ENCODE results near the gene GRAMD4. TPM values are rescaled to one million over a fixed set of nuclear protein-coding genes. Genes with fewer than 3 reads are reported as not detected.

The GRAMD4 gene
- total and polyA plus RNA-seq, 12 donors, result 29.3 to 143 (median 63.9) TPM

DNA sequence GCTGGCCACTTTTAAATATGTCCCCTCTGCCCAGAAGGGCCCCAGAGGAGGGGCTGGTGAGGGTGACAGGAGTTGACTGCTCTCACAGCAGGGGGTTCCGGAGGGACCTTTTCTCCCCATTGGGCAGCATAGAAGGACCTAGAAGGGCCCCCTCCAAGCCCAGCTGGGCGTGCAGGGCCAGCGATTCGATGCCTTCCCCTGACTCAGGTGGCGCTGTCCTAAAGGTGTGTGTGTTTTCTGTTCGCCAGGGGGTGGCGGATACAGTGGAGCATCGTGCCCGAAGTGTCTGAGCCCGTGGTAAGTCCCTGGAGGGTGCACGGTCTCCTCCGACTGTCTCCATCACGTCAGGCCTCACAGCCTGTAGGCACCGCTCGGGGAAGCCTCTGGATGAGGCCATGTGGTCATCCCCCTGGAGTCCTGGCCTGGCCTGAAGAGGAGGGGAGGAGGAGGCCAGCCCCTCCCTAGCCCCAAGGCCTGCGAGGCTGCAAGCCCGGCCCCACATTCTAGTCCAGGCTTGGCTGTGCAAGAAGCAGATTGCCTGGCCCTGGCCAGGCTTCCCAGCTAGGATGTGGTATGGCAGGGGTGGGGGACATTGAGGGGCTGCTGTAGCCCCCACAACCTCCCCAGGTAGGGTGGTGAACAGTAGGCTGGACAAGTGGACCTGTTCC, 46.5 kb downstream of the GRAMD4 start:
- TF ChIP-seq, protein P1, sequence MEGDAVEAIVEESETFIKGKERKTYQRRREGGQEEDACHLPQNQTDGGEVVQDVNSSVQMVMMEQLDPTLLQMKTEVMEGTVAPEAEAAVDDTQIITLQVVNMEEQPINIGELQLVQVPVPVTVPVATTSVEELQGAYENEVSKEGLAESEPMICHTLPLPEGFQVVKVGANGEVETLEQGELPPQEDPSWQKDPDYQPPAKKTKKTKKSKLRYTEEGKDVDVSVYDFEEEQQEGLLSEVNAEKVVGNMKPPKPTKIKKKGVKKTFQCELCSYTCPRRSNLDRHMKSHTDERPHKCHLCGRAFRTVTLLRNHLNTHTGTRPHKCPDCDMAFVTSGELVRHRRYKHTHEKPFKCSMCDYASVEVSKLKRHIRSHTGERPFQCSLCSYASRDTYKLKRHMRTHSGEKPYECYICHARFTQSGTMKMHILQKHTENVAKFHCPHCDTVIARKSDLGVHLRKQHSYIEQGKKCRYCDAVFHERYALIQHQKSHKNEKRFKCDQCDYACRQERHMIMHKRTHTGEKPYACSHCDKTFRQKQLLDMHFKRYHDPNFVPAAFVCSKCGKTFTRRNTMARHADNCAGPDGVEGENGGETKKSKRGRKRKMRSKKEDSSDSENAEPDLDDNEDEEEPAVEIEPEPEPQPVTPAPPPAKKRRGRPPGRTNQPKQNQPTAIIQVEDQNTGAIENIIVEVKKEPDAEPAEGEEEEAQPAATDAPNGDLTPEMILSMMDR (IDR thresholded peaks at IDR 0.05), result no peak
- Histone ChIP-seq H3K27me3 (no peaks in the 10 kb centered on the region), H3K4me1 (peaks cover 0 to 17% (median 6%) of the 10 kb centered on the region in 9 donors), H3K4me3 (no peak overlapping the region), H3K36me3 (peaks cover 0 to 98% (median 44%) of the 10 kb centered on the region in 9 donors), H3K27ac (no peak overlapping the region), H3K9me3 (no peaks in the 10 kb centered on the region)
- intact Hi-C loops (cut with DNase I), result loop anchor here in 1 of 10 donors (10.0 kb wide), 1 partner anchor 102 kb away; no protein-coding TSS in a partner anchor
- no peak for ATAC-seq
- DNase-seq, result peak in 1 of 2 donors; percentile 13
- WGBS, 2 donors, result 95 to 97% methylated on average over 17 of the region's 17 CpGs

DNA sequence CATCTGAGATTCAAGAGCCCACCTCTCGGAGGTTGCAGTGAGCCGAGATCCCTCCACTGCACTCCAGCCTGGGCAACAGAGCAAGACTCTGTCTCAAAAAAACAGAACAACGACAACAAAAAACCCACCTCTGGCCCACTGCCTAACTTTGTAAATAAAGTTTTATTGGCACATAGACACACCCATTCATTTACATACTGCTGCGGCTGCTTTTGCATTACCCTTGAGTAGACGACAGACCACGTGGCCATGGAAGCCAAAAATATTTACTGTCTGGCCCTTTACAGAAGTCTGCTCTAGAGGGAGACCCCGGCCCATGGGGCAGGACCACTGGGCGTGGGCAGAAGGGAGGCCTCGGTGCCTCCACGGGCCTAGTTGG, 47.0 kb downstream of the GRAMD4 start:
- 95 to 96% methylated on average over 10 of the region's 10 CpGs for WGBS, 2 donors
- ATAC-seq, result no peak
- H3K4me3 ChIP-seq, result no peak overlapping the region
- no peak for DNase-seq
- intact Hi-C loops (cut with DNase I), result loop anchor here in 1 of 10 donors (10.0 kb wide), 1 partner anchor 102 kb away; no protein-coding TSS in a partner anchor
- H3K9me3 ChIP-seq, result no peaks in the 10 kb centered on the region
- TF ChIP-seq, protein P1 (IDR thresholded peaks at IDR 0.05), result no peak
- peaks cover 0 to 12% (median 5%) of the 10 kb centered on the region in 9 donors for H3K4me1 ChIP-seq
- H3K27ac ChIP-seq, result no peak overlapping the region
- H3K36me3 ChIP-seq, result peaks cover 0 to 96% (median 44%) of the 10 kb centered on the region in 9 donors
- no peaks in the 10 kb centered on the region for H3K27me3 ChIP-seq

DNA sequence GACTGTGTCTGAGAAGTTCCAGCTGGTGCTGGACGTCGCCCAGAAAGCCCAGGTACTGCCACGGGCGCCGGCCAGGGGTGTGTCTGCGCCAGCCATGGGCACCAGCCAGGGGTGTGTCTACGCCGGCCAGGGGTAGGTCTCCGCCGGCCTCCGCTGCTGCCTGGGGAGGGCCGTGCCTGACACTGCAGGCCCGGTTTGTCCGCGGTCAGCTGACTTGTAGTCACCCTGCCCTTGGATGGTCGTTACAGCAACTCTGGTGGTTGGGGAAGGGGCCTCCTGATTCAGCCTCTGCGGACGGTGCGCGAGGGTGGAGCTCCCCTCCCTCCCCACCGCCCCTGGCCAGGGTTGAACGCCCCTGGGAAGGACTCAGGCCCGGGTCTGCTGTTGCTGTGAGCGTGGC, 47.9 kb downstream of the GRAMD4 start:
- DNase-seq (no peak), ATAC-seq (no peak)
- intact Hi-C loops (cut with DNase I), result loop anchor here in 2 of 10 donors (2.0 to 10.0 kb wide), 2 partner anchors 103 kb away; no protein-coding TSS in a partner anchor
- WGBS, 2 donors, result 84% methylated on average over 24 of the region's 24 CpGs
- TF ChIP-seq, protein P1 (IDR thresholded peaks at IDR 0.05), result no peak
- H3K4me3 ChIP-seq, result no peak overlapping the region
- peaks cover 0 to 15% (median 6%) of the 10 kb centered on the region in 9 donors for H3K4me1 ChIP-seq
- H3K9me3 ChIP-seq, result no peaks in the 10 kb centered on the region
- H3K36me3 ChIP-seq, result peaks cover 0 to 94% (median 44%) of the 10 kb centered on the region in 9 donors
- H3K27me3 ChIP-seq, result no peaks in the 10 kb centered on the region
- H3K27ac ChIP-seq, result no peak overlapping the region

DNA sequence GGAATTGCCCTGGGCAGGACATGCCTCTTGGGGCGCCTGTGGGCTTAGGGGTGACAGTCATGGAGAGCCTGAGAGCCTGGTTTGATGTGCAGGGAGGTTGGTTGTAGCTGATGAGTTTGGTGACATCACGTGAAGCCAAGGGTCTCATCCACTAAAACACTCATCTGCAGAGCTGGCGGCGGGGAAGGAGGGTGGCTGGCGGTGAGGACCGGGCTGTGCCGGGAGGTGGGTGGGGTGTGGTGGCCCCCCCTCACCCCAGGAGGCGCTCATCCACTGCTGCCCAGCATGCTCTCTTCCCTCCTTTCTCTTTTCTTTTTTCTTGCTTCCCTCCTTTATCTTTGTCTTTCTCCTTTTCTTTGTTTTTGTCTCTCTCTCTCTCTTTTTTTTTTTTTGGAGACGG, 49.0 kb downstream of the GRAMD4 start:
- Histone ChIP-seq H3K4me1 (peaks cover 0 to 25% (median 12%) of the 10 kb centered on the region in 9 donors), H3K4me3 (no peak overlapping the region), H3K27me3 (no peaks in the 10 kb centered on the region), H3K36me3 (peaks cover 0 to 94% (median 44%) of the 10 kb centered on the region in 9 donors), H3K9me3 (no peaks in the 10 kb centered on the region), H3K27ac (no peak overlapping the region)
- DNase-seq (no peak), ATAC-seq (no peak)
- intact Hi-C loops (cut with DNase I), result loop anchor here in 2 of 10 donors (2.0 to 10.0 kb wide), 2 partner anchors 104 kb away; no protein-coding TSS in a partner anchor
- 86 to 89% methylated on average over 9 of the region's 9 CpGs for WGBS, 2 donors
- TF ChIP-seq, protein P1 (IDR thresholded peaks at IDR 0.05), result no peak
